ENCODE measurements around the gene PLK5. TPM values are rescaled to one million over a fixed set of nuclear protein-coding genes. Genes with fewer than 3 reads are reported as not detected.

Gene PLK5
- total RNA-seq, 2 experiments from 2014 or later = not detected

DNA sequence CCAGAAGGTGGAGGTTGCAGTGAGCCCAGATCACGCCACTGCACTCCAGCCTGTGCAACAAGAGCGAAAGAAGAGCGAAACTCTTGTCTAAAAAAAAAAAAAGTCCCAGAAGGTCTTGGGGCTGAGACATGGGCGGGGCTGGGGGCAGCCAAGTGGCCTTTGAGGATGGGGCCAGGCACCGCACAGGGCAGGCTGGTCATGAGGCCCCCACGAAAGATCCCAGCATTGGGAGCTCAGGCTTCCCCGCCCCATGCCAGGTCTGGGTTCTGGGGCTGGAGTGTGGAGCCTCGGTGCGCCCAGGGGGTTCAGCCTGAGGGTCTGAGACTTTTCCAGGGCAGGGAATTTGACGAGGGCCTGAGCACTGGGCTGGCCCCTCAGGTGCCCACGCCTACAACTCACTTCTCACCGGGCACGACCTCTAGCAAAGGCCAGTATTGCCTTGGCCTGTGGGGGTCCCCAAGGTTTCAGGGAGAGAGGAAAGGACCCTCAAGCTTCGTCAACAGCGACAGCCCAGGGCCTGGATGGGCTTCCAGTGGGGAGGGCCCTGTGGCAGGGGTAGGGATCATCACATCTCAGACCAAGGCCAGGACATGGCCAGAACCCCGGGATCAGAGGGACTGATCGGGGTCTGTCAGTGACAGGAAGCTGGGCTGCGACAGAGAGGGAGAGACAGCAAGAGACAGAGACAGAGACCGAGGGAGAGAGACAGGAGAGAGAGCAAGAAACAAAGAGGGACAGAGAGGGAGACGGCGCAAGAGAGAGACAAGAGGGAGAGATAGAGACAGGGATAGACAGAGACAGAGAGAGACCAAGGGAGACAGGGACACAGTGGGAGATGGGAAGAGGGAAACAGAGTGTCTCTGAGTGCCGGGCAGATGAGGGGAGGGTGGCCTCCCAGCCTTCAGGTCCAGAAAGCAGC, 51.7 kb downstream of the PLK5 start:
- DNase-seq (no peak), ATAC-seq (no peak)
- Mint-ChIP-seq H3K9me3 (no peaks in the 10 kb centered on the region), H3K36me3 (ENCODE audit: low read depth) (peaks cover 7% of the 10 kb centered on the region), H3K27ac (no peak overlapping the region), H3K27me3 (no peaks in the 10 kb centered on the region), H3K4me3 (no peak overlapping the region), H3K4me1 (ENCODE audit: low read depth) (no peaks in the 10 kb centered on the region)
- ChIA-PET CTCF (interaction anchor here (1.3 kb wide), 1 partner anchor 251 kb away, joined by 5 read pairs; no protein-coding TSS in a partner anchor), POLR2A (interaction anchor here (4.6 kb wide), 1 partner anchor 14 kb away, joined by 26 read pairs; no protein-coding TSS in a partner anchor)
- TF ChIP-seq, protein P1, sequence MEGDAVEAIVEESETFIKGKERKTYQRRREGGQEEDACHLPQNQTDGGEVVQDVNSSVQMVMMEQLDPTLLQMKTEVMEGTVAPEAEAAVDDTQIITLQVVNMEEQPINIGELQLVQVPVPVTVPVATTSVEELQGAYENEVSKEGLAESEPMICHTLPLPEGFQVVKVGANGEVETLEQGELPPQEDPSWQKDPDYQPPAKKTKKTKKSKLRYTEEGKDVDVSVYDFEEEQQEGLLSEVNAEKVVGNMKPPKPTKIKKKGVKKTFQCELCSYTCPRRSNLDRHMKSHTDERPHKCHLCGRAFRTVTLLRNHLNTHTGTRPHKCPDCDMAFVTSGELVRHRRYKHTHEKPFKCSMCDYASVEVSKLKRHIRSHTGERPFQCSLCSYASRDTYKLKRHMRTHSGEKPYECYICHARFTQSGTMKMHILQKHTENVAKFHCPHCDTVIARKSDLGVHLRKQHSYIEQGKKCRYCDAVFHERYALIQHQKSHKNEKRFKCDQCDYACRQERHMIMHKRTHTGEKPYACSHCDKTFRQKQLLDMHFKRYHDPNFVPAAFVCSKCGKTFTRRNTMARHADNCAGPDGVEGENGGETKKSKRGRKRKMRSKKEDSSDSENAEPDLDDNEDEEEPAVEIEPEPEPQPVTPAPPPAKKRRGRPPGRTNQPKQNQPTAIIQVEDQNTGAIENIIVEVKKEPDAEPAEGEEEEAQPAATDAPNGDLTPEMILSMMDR (IDR thresholded peaks at IDR 0.05) = no peak
- intact Hi-C loops (cut with micrococcal nuclease) = no loop called here

DNA sequence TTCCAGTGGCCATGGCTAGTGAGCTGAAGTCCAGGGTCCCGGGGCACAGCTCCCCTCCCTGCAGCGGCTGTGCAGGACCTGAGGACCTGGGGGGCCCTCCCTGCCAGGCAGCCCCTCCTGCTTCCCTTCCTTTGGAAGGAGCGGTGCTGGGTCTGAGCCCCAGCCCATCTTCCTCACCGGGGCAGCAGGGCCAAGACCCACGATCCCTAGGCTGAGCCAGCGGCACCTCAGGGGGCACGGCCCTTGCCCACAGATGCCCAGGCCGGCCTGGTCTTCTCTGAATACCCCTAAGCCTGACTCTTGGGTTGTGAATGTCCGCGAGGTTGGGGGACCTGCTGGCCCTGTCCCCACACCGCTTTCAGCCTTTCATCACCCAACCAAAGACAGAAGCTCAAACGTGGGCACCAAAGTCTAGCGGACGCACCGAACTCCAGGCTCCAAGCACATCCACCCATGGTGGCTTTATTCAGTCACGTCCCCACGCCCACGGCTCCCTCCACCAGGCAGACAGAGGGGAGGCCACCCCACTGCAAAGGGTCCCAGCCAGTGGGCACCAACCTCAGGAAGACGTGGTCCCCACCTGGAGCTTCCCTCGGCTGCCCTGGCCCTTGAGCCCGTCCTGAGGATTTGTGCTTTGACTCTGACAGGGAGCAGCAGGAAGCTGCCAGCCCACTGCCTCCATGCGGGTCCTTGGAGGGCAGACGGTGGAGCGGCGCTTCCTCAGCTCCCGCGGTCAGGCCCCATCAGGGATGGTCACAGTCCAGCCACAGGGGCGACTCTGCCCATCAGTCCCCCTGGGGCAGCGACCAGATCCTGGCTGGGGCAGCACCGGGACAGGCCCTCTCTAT, 52.6 kb downstream of the PLK5 start:
- no peaks in the 10 kb centered on the region for H3K27me3 Mint-ChIP-seq
- TF ChIP-seq, protein P1 (IDR thresholded peaks at IDR 0.05) = no peak
- CTCF ChIA-PET = interaction anchor here (1.3 kb wide), 1 partner anchor 250 kb away, joined by 5 read pairs; no protein-coding TSS in a partner anchor
- peaks cover 10% of the 10 kb centered on the region for H3K36me3 Mint-ChIP-seq (ENCODE audit: low read depth)
- no peak overlapping the region for H3K27ac Mint-ChIP-seq
- no peaks in the 10 kb centered on the region for H3K4me1 Mint-ChIP-seq (ENCODE audit: low read depth)
- DNase-seq (no peak), ATAC-seq (no peak)
- intact Hi-C loops (cut with micrococcal nuclease) = no loop called here
- POLR2A ChIA-PET = interaction anchor here (4.6 kb wide), 1 partner anchor 13 kb away, joined by 26 read pairs; no protein-coding TSS in a partner anchor
- H3K9me3 Mint-ChIP-seq = no peaks in the 10 kb centered on the region
- H3K4me3 Mint-ChIP-seq = no peak overlapping the region

DNA sequence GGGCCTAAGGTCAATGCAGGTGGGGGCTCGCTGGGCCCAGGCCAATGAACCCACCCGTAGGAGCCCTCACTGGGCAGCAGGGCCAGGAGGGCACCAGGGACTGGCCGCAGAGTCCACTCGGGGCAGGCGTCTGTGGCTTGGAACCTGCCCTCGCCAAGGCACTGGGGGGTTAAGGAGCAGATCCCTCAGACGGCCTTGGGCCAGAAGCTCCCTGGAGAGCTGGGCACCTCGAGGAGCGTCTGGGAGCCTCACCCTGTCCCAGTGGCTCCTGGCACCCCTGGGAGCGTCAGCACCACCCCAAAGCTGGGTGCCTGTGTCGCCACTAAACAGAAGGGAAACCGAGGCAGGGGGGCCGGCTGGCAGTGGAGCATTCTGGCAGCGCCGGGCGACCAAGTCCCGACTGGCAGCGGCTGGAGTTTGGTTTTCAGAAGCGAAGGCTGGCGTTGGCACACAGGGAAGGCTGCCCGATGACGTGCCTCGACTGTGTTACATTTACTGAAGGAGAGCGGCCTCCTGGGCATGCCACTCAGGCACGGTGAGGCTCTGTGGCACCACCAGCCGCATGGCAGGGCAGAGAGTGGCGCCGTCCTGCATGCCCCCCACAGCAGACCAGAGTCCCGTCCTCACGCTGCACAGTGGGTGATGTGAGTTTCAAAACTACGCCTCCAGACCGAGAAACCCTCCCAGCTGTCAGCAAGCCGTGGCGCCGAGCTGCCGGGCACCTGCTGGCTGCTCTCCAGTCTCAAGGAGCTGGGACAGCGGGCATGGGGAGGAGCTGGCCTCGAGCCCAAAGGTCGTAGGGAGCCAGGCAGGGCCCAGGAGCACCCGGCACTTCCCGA, 53.4 kb downstream of the PLK5 start:
- DNase-seq (no peak), ATAC-seq (no peak)
- Mint-ChIP-seq H3K36me3 (ENCODE audit: low read depth) (peaks cover 10% of the 10 kb centered on the region), H3K9me3 (no peaks in the 10 kb centered on the region), H3K4me1 (ENCODE audit: low read depth) (no peaks in the 10 kb centered on the region), H3K4me3 (no peak overlapping the region), H3K27me3 (no peaks in the 10 kb centered on the region), H3K27ac (no peak overlapping the region)
- CTCF ChIA-PET = interaction anchor here (1.3 kb wide), 1 partner anchor 249 kb away, joined by 5 read pairs; no protein-coding TSS in a partner anchor
- POLR2A ChIA-PET = interaction anchor here (4.6 kb wide), 1 partner anchor 12 kb away, joined by 26 read pairs; no protein-coding TSS in a partner anchor
- TF ChIP-seq, protein P1 (IDR thresholded peaks at IDR 0.05) = no peak
- intact Hi-C loops (cut with micrococcal nuclease) = no loop called here

DNA sequence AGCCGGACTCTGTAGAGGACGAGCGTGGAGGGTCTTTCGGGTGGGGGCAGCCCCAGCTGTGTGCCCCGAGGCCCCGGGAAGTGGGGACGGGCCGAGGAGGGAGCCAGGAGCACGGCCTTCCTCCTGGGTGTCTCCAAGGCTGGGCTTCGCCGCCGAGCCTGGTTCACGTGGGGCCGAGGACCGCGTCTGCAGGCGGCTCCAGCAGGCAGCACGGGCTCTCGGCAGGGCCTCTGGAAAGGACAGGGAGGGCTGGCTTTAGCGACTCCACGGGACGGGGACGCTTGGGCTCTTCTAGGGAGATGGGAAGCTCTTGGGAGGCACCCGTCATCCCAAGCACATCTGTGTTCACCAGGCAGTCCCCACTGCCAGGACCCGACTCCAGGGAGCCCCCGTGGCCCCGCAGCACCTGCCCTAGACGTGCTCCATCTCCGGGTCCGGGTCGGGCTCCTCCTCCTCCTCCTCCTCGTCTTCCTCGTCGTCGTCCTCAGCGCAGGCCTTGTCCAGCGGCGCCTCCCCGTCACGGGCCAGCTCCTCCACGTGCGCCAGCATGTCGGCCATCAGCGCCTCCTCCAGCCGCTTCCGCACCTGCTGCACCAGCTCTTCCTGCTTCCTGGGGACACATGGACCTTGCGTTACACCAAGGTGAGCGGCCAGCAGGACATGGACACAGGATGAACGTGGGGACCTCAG, 54.2 kb downstream of the PLK5 start:
- ATAC-seq (no peak), DNase-seq (no peak)
- intact Hi-C loops (cut with micrococcal nuclease) = no loop called here
- no peaks in the 10 kb centered on the region for H3K27me3 Mint-ChIP-seq
- no peak overlapping the region for H3K27ac Mint-ChIP-seq
- no peaks in the 10 kb centered on the region for H3K4me1 Mint-ChIP-seq (ENCODE audit: low read depth)
- peaks cover 10% of the 10 kb centered on the region for H3K36me3 Mint-ChIP-seq (ENCODE audit: low read depth)
- H3K9me3 Mint-ChIP-seq = no peaks in the 10 kb centered on the region
- TF ChIP-seq, protein P1 (IDR thresholded peaks at IDR 0.05) = no peak
- ChIA-PET POLR2A (interaction anchor here (4.6 kb wide), 1 partner anchor 11 kb away, joined by 26 read pairs; no protein-coding TSS in a partner anchor), CTCF (interaction anchor here (0.9 kb wide), 1 partner anchor 13 kb away, joined by 3 read pairs; no protein-coding TSS in a partner anchor)
- H3K4me3 Mint-ChIP-seq = no peak overlapping the region

Measured in activated CD8-positive, alpha-beta T cell treated with anti-CD3 and anti-CD28 coated beads for 36 hours (primary cell).